ENCODE results near the gene CFAP90. TPM values are rescaled to one million over a fixed set of nuclear protein-coding genes. Genes with fewer than 3 reads are reported as not detected.

CFAP90 gene
- total and polyA plus RNA-seq, 8 donors = 0.61 to 7.4 (median 1.2) TPM

GRCh38 chr5:7857926-7858632, 7.1 kb upstream of the CFAP90 start:
- no peaks in the 10 kb centered on the region for H3K4me1 ChIP-seq
- intact Hi-C loops (cut with DNase I) = no loop called here
- no peak overlapping the region for H3K4me3 ChIP-seq
- 78 to 80% methylated on average over 9 of the region's 9 CpGs for WGBS, 2 donors
- no peaks in the 10 kb centered on the region for H3K27me3 ChIP-seq
- ATAC-seq = peak in 1 of 4 donors; percentile 14
- no peak for DNase-seq
- H3K9me3 ChIP-seq = no peaks in the 10 kb centered on the region
- no peak for FAIRE-seq
- no peak overlapping the region for H3K27ac ChIP-seq
- TF ChIP-seq CTCF (IDR thresholded peaks at IDR 0.05) = no peak
- H3K36me3 ChIP-seq = peaks cover 0 to 23% (median 2%) of the 10 kb centered on the region in 3 donors

DNA sequence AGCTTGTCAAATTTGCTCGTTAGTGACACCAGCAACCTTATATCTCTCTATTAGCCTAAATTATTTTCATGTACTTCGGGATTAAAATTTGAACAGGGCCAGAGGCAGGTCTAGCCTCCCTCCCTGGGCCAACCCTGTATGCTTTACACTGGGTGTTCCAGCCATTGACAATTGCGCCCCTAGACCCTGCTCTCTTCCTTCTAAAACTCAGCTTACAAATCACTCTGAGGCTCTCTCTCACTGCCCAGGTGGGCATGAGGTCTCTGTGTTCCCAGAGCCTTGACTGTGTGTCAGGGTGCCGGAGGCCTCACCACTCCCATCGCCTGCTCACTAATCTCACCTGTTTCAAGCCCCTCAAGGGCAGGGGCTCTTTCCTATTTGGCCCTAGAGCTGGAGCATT, 6.4 kb upstream of the CFAP90 start:
- Histone ChIP-seq H3K27me3 (no peaks in the 10 kb centered on the region), H3K36me3 (peaks cover 0 to 19% (median 2%) of the 10 kb centered on the region in 3 donors), H3K4me1 (peaks cover 4 to 6% (median 4%) of the 10 kb centered on the region in 3 donors), H3K4me3 (no peak overlapping the region), H3K9me3 (no peaks in the 10 kb centered on the region), H3K27ac (no peak overlapping the region)
- no peak for TF ChIP-seq CTCF (IDR thresholded peaks at IDR 0.05)
- intact Hi-C loops (cut with DNase I) = no loop called here
- ATAC-seq (no peak), DNase-seq (no peak), FAIRE-seq (no peak)
- 68 to 76% methylated on average over 5 of the region's 5 CpGs for WGBS, 2 donors

DNA sequence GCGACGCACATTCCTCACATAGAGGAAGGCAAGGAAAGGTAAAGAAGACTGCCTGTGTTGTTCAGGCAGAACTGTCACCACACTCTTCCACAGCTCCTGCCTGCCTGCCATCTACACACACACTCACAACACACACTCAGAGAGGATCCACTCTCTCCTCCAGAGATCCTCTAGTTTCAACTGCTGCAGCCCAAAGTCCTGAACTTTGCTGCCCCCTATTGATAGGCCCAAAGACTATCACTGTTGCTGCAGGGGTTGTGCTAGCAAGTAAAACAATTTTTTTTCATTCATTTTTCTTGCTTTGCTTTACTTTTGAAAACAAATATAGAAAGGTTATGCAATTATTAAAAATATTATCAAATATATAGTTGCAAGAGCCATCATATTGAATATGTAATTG, 5.9 kb upstream of the CFAP90 start:
- FAIRE-seq (no peak), ATAC-seq (peak; percentile 76 to 91 (median 85)), DNase-seq (peak in 4 of 6 donors; percentile 30 to 46 (median 32))
- Histone ChIP-seq H3K27me3 (no peaks in the 10 kb centered on the region), H3K27ac (no peak overlapping the region), H3K4me1 (peaks cover 9 to 11% (median 10%) of the 10 kb centered on the region in 3 donors), H3K9me3 (no peaks in the 10 kb centered on the region), H3K36me3 (peaks cover 0 to 14% (median 2%) of the 10 kb centered on the region in 3 donors), H3K4me3 (no peak overlapping the region)
- 96 to 100% methylated on average over 2 of the region's 2 CpGs for WGBS, 2 donors
- TF ChIP-seq CTCF (IDR thresholded peaks at IDR 0.05) = peak; percentile 44 to 55 (median 47)
- intact Hi-C loops (cut with DNase I) = no loop called here

- intact Hi-C loops (cut with DNase I) = no loop called here
- 77 to 78% methylated on average over 3 of the region's 3 CpGs for WGBS, 2 donors
- DNase-seq = no peak
Measured at GRCh38 chr5:7855611-7856010, 4.7 kb upstream of the CFAP90 start.

More at GRCh38 chr5:7855611-7856010, 4.7 kb upstream of the CFAP90 start:
- FAIRE-seq = no peak
- Histone ChIP-seq H3K4me3 (no peak overlapping the region), H3K36me3 (peaks cover 0 to 3% (median 0%) of the 10 kb centered on the region in 3 donors), H3K27ac (no peak overlapping the region), H3K9me3 (no peaks in the 10 kb centered on the region), H3K27me3 (no peaks in the 10 kb centered on the region), H3K4me1 (peaks cover 11 to 14% (median 13%) of the 10 kb centered on the region in 3 donors)
- TF ChIP-seq CTCF (IDR thresholded peaks at IDR 0.05) = no peak
- ATAC-seq = no peak

Data from pancreas (tissue), 10 donors.